Measurements from ENCODE around the gene APOL1.

The APOL1 gene

DNA sequence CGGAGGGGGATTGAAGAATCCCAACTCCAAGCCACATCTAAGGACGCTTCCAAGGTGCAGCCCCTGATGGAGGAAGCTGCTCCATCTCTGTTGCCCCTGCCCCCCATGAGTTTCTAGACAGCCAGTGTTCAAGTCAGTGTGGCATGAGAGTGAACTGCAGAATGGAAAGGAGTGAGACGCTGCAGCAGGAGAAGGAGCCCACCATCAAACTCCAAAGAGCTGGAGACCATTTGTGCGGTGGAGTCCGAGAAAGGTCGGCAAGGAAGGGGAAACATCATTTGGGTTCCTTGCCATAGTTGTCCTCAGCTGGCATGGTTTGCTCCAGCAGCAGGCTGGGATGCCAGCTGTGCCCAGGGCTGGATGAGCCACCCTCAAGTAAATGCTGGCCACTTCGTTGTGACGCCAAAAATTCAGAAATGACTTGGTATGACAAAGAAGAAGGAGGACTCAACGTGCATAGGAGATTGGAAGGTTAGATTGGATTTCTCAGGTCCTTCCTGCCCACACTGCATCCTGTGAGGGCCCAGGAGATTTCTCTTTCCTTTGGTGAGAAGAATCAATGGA, 30.0 kb upstream of the APOL1 start:
- Histone ChIP-seq H3K4me1 (ENCODE audit: insufficient read depth, low read length, poor library complexity, severe bottlenecking) (no peaks in the 10 kb centered on the region), H3K79me2 (ENCODE audit: insufficient read depth, low read length) (no peaks in the 10 kb centered on the region), H3K9me3 (ENCODE audit: insufficient read depth, low read depth, low read length) (no peaks in the 10 kb centered on the region), H3K27me3 (ENCODE audit: insufficient read depth, low read length, poor library complexity, severe bottlenecking) (no peaks in the 10 kb centered on the region), H4K20me1 (ENCODE audit: insufficient read depth, low read length, poor library complexity, severe bottlenecking) (no peaks in the 10 kb centered on the region), H2AFZ (ENCODE audit: low read length) (no peak overlapping the region), H3K4me2 (ENCODE audit: low read depth, low read length, poor library complexity, severe bottlenecking) (no peak overlapping the region), H3K9me2 (replicated peaks; ENCODE audit: low read depth, low read length) (no peaks in the 10 kb centered on the region), H3K4me3 (ENCODE audit: low read length, poor library complexity, severe bottlenecking) (no peak overlapping the region), H3F3A (ENCODE audit: low read depth) (no peaks in the 10 kb centered on the region), H3K9ac (ENCODE audit: low read depth, low read length, poor library complexity, severe bottlenecking) (no peak overlapping the region), H3K36me3 (ENCODE audit: insufficient read depth, low read length) (no peaks in the 10 kb centered on the region)
- TF ChIP-seq EZH2phosphoT487 (IDR thresholded peaks at IDR 0.05; ENCODE audit: borderline replicate concordance) = no peak
- TF ChIP-seq, protein P1, sequence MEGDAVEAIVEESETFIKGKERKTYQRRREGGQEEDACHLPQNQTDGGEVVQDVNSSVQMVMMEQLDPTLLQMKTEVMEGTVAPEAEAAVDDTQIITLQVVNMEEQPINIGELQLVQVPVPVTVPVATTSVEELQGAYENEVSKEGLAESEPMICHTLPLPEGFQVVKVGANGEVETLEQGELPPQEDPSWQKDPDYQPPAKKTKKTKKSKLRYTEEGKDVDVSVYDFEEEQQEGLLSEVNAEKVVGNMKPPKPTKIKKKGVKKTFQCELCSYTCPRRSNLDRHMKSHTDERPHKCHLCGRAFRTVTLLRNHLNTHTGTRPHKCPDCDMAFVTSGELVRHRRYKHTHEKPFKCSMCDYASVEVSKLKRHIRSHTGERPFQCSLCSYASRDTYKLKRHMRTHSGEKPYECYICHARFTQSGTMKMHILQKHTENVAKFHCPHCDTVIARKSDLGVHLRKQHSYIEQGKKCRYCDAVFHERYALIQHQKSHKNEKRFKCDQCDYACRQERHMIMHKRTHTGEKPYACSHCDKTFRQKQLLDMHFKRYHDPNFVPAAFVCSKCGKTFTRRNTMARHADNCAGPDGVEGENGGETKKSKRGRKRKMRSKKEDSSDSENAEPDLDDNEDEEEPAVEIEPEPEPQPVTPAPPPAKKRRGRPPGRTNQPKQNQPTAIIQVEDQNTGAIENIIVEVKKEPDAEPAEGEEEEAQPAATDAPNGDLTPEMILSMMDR (conservative IDR thresholded peaks at IDR 0.05; ENCODE audit: low read length) = no peak

DNA sequence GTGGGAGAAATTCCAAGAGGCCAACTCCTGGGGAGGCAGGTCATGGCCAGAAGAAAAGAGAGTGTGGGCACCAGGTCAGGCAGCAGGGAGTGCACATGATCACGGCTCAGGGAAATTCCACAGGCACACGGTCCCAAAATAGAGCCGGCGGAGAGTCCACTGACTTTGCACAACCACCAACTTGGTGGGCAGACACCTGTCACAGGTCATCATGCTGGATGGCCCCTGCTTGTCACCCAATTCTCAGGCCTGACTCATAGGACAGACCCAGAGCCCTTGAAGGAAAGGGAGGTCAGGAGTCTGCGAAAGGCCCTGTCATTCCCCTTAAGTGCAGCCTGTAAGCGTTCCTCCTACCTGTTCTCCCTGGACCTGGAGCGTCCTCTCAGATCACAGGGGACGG, 29.4 kb upstream of the APOL1 start:
- Histone ChIP-seq H3K4me2 (ENCODE audit: low read depth, low read length, poor library complexity, severe bottlenecking) (no peak overlapping the region), H3K36me3 (ENCODE audit: insufficient read depth, low read length) (no peaks in the 10 kb centered on the region), H3K9me2 (replicated peaks; ENCODE audit: low read depth, low read length) (no peaks in the 10 kb centered on the region), H3F3A (ENCODE audit: low read depth) (no peaks in the 10 kb centered on the region), H3K9ac (ENCODE audit: low read depth, low read length, poor library complexity, severe bottlenecking) (no peak overlapping the region), H2AFZ (ENCODE audit: low read length) (no peak overlapping the region), H3K27me3 (ENCODE audit: insufficient read depth, low read length, poor library complexity, severe bottlenecking) (no peaks in the 10 kb centered on the region), H4K20me1 (ENCODE audit: insufficient read depth, low read length, poor library complexity, severe bottlenecking) (no peaks in the 10 kb centered on the region), H3K79me2 (ENCODE audit: insufficient read depth, low read length) (no peaks in the 10 kb centered on the region), H3K4me3 (ENCODE audit: low read length, poor library complexity, severe bottlenecking) (no peak overlapping the region), H3K4me1 (ENCODE audit: insufficient read depth, low read length, poor library complexity, severe bottlenecking) (no peaks in the 10 kb centered on the region), H3K9me3 (ENCODE audit: insufficient read depth, low read depth, low read length) (no peaks in the 10 kb centered on the region)
- TF ChIP-seq, protein P1 (conservative IDR thresholded peaks at IDR 0.05; ENCODE audit: low read length) = no peak
- no peak for TF ChIP-seq EZH2phosphoT487 (IDR thresholded peaks at IDR 0.05; ENCODE audit: borderline replicate concordance)

DNA sequence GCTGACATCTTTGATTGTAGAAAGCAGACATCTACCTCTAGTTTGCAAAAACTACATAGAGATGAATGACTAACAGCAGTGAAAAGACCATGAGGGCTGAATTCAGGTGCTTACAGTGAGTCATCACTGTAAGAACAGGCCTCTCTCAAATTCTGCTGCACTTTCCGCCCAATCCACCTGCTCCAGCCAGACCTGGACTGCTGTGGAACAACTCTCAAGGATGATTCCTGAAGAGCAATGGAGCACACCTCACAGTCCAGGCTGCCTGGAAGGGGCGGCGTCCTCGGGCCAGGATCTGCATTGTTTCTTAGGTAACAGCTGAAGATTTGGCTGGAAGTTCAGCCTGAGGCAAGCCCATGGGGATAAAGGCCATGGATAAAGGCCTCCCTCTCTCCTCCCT, 28.7 kb upstream of the APOL1 start:
- Histone ChIP-seq H3K36me3 (ENCODE audit: insufficient read depth, low read length) (no peaks in the 10 kb centered on the region), H3K9ac (ENCODE audit: low read depth, low read length, poor library complexity, severe bottlenecking) (no peak overlapping the region), H3K4me2 (ENCODE audit: low read depth, low read length, poor library complexity, severe bottlenecking) (no peak overlapping the region), H3K4me3 (ENCODE audit: low read length, poor library complexity, severe bottlenecking) (no peak overlapping the region), H4K20me1 (ENCODE audit: insufficient read depth, low read length, poor library complexity, severe bottlenecking) (no peaks in the 10 kb centered on the region), H3K4me1 (ENCODE audit: insufficient read depth, low read length, poor library complexity, severe bottlenecking) (no peaks in the 10 kb centered on the region), H3F3A (ENCODE audit: low read depth) (no peaks in the 10 kb centered on the region), H3K27me3 (ENCODE audit: insufficient read depth, low read length, poor library complexity, severe bottlenecking) (no peaks in the 10 kb centered on the region), H3K79me2 (ENCODE audit: insufficient read depth, low read length) (no peaks in the 10 kb centered on the region), H2AFZ (ENCODE audit: low read length) (no peak overlapping the region), H3K9me2 (replicated peaks; ENCODE audit: low read depth, low read length) (no peaks in the 10 kb centered on the region), H3K9me3 (ENCODE audit: insufficient read depth, low read depth, low read length) (no peaks in the 10 kb centered on the region)
- TF ChIP-seq, protein P1 (conservative IDR thresholded peaks at IDR 0.05; ENCODE audit: low read length) = no peak
- TF ChIP-seq EZH2phosphoT487 (IDR thresholded peaks at IDR 0.05; ENCODE audit: borderline replicate concordance) = no peak
